Bone marrow (tissue), 2 donors: ENCODE measurements around the gene OR52B2.
"Not testable (repeated sequence)": the region's sequence is repeated elsewhere in the genome, so short reads cannot be mapped to it uniquely, and the experiment has no call there.

ENCODE experiments used
- DNase-seq, 2 donors: peaks; one replicate each; lab custom pipeline; 2025; lab: John Stamatoyannopoulos, UW

The OR52B2 gene

DNA sequence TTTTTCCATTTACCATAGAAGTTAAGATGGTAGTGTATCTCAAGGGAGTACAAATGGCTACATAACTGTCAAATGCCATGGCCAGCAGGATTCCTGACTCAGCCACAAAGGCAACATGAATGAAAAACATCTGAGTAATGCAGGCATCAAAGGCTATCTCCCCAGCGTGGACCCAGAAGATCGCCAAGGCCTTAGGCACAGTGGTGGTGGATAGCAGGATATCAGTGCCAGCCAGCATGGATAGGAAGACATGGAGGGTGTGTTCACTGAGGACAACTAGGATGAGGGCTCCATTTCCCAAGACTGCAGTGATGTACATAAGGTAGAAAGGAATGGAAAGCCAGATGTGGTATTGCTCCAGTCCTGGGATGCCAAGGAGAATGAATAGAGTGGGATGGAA is 18.0 kb downstream of the OR52B2 start:
- DNase-seq: no peak

DNA sequence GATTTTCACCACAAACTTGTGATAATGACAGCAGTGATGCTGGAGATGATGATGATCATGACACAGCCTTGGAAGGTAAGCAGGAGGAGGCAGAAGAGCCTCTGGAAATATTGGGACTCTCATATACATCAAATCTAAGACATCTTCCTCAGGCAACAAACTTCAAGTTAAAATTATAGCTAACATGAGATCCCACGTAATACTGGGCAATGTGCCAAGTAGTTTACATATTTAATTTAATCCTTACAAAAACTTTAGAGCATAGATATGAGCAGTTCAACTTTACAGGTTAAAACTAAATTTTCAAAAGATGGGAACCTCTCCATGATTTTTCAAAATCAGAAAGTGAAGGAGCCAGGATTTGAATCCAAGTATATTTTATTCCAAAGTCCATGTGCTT is 19.0 kb downstream of the OR52B2 start:
- no peak for DNase-seq

DNA sequence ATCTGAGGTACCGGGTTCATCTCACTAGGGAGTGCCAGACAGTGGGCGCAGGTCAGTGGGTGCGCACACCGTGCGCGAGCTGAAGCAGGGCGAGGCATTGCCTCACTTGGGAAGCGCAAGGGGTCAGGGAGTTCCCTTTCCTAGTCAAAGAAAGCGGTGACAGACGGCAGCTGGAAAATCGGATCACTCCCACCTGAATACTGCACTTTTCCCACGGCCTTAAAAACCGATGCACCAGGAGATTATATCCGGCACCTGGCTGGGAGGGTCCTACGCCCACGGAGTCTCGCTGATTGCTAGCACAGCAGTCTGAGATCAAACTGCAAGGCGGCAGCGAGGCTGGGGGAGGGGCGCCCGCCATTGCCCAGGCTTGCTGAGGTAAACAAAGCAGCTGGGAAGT is 26.4 kb downstream of the OR52B2 start:
- DNase-seq: not testable (repeated sequence)

GRCh38 chr11:6142936-6143335 is 27.2 kb downstream of the OR52B2 start:
- DNase-seq: no peak

DNA sequence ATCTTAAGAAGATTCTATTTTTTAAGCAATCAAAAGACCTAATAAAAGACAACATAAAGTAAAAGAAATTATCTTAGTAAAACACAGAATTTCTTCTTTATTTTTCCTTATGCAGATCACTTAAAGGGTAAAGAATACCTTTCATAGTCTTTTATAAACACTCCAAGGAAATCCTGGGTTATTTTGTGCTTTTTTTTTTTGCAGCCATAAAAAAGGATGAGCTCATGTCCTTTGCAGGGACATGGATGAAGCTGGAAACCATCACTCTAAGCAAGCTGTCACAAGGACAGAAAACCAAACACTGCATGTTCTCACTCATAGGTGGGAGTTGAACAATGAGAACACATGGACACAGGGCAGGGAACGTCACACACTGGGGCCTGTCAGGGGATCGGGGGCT is 34.2 kb downstream of the OR52B2 start:
- DNase-seq: not testable (repeated sequence)

GRCh38 chr11:6132431-6132830 is 37.7 kb downstream of the OR52B2 start:
- no peak for DNase-seq

DNA sequence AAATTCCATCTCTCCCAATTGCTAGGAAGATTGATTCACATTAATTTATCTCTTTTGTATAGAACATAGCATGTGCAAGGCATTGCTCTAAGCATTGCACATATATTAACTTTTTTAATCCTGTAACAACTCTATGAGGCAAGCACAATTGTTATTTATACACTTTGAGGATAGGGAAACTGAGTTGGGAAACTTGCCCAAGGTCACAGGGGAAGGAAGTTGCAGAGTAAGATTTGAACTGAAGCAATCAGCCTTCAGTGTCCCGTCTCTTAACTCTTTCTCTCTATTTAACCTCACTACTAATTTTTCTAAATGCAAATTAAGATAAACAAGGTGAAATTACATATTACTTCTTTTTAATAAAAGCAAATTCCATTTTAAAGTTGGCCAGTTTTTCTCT is 40.5 kb downstream of the OR52B2 start:
- no peak for DNase-seq

DNA sequence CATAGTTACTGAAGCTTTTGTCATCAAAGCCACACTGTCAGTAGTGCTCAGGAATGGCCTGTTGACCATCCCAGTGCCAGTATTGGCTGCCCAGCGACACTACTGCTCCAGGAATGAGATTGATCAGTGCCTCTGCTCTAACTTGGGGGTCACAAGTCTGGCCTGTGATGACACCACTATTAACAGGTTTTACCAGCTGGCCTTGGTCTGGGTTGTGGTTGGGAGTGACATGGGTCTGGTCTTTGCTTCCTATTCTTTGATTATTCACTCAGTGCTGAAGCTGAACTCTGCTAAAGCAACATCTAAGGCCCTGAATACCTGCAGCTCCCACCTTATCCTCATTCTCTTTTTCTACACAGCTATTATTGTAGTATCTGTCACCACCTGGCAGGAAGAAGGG is 41.1 kb downstream of the OR52B2 start:
- DNase-seq: no peak

- DNase-seq: no peak
Observed at GRCh38 chr11:6127881-6128280, 42.2 kb downstream of the OR52B2 start.

DNA sequence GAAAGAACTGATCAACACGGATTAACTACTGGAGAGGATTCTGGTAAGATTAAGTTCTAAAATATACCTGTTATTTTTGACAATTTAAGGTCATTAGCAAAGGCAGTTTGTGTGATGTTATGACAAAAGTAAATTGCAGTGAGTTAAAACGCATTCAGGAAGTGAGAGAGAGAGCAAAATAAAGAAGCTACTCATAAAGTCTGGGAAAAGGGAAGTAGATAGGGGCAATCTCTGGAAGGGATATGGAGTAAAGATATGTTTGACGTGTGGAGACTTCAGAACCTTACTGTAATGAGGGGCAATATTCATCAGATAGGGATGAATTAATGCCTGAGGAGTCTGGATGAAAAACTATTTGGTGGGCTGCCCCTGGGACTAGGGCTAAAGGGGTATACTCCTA is 45.9 kb downstream of the OR52B2 start:
- DNase-seq: no peak
